K562 (cell line): ENCODE measurements around the gene SLC39A11. TPM values are rescaled to one million over a fixed set of nuclear protein-coding genes. Genes with fewer than 3 reads are reported as not detected.

Source experiments
- ATAC-seq: fragments of 200-7000 bp; cut with Tn5 transposase; 3 replicates; pipeline ENCODE4 v1.9.1; 2020; ENCODE audit warnings: moderate library complexity
- BruUV-seq: library from RNA; stranded (reverse); fragments of 400-500 nt; replicated peaks from 2 replicates; lab custom pipeline; 2021; lab: Mats Ljungman, UMichigan
- CTCF ChIA-PET: fragments of 300-600 bp; formaldehyde crosslinking; extraction: SDS; loops from one replicate; lab custom pipeline; 2021; ENCODE audit warnings: low intra/inter-chr PET ratio; lab: Yijun Ruan, JAX
- POLR2A ChIA-PET: fragments of 300-600, 350-650 bp; sonication (Branson Sonifier 250); formaldehyde crosslinking; extraction: SDS; loops from one replicate; lab custom pipeline; 2021; ENCODE audit warnings: antibody characterized with exemption, inconsistent platforms; lab: Yijun Ruan, JAX
- DNase-seq, 4 experiments: peaks; one replicate each; pipeline versions ENCODE4 v3.0.0 to v3.0.0-alpha.2; 2011 to 2018; ENCODE audit warnings: low spot score in 3 of 4, mixed read lengths in 3 of 4; ENCODE audit errors: extremely low read depth in 1 of 4
- FAIRE-seq: peaks from 2 replicates; lab custom pipeline; 2011; peaks lifted over from hg19 to GRCh38; lab: Jason Lieb, UNC
- H2AFZ ChIP-seq: 2 replicates; pipeline ENCODE4 v1.6.0; 2011; ENCODE audit warnings: low read depth, low read length, control low read depth, inconsistent platforms
- H3K27ac ChIP-seq: fragments of 200-600 bp; 3 replicates; pipeline ENCODE4 v1.8.0; 2011; ENCODE audit warnings: low read depth, mild to moderate bottlenecking, control low read depth, inconsistent platforms, low read length, moderate library complexity, mixed read lengths; ENCODE audit errors: extremely low read depth
- H3K27me3 ChIP-seq, 2 experiments: fragments of 300-600 bp in 1 of 2; 2 replicates in 1 of 2; 3 replicates in 1 of 2; pipeline versions ENCODE4 v1.6.0 to v1.8.0; 2011; ENCODE audit warnings: inconsistent platforms in 2 of 2, low read length in 2 of 2, mild to moderate bottlenecking in 1 of 2, mixed read lengths in 1 of 2, moderate library complexity in 1 of 2; ENCODE audit not compliant: control insufficient read depth in 2 of 2, insufficient read depth in 2 of 2
- H3K36me3 ChIP-seq: fragments of 300-600 bp; 3 replicates; pipeline ENCODE4 v1.8.0; 2011; ENCODE audit warnings: mild to moderate bottlenecking, low read length, inconsistent platforms; ENCODE audit not compliant: control insufficient read depth, insufficient read depth
- H3K4me1 ChIP-seq, 2 experiments: fragments of 200-600 bp in 1 of 2; replicated peaks in 1 of 2; 2 replicates in 1 of 2; 3 replicates in 1 of 2; pipeline versions ENCODE4 v1.5.1 to v1.8.0; 2011; ENCODE audit warnings: inconsistent platforms in 2 of 2, low read length in 2 of 2, mild to moderate bottlenecking in 1 of 2, mixed read lengths in 1 of 2, moderate library complexity in 1 of 2; ENCODE audit not compliant: control insufficient read depth in 2 of 2, insufficient read depth in 2 of 2
- H3K4me2 ChIP-seq: 2 replicates; pipeline ENCODE4 v1.6.1; 2011; ENCODE audit warnings: low read length, control low read depth, inconsistent platforms, mixed read lengths; ENCODE audit not compliant: insufficient read depth
- H3K4me3 ChIP-seq: fragments of 200-600 bp; sonication (generic), shearing (Covaris generic); 2 replicates; pipeline ENCODE4 v1.5.1; 2016; ENCODE audit warnings: control low read depth, inconsistent platforms
- H3K79me2 ChIP-seq: fragments of 200-600 bp; 3 replicates; pipeline ENCODE4 v1.8.0; 2011; ENCODE audit warnings: low read length, inconsistent platforms; ENCODE audit not compliant: control insufficient read depth, insufficient read depth
- H3K9ac ChIP-seq, 2 experiments: 2 replicates each; pipeline versions ENCODE4 v1.6.0 to v1.6.1; 2011; ENCODE audit warnings: low read depth in 2 of 2, low read length in 2 of 2, control low read depth in 1 of 2, inconsistent platforms in 1 of 2, mild to moderate bottlenecking in 1 of 2, mixed read lengths in 1 of 2; ENCODE audit not compliant: insufficient read depth in 1 of 2
- H3K9me1 ChIP-seq: one replicate; pipeline ENCODE4 v1.6.0; 2011; ENCODE audit warnings: inconsistent platforms, mild to moderate bottlenecking, low read length, moderate library complexity; ENCODE audit not compliant: control insufficient read depth, insufficient read depth
- H3K9me3 ChIP-seq: replicated peaks from 2 replicates; pipeline ENCODE4 v1.5.1; 2011; ENCODE audit warnings: low read depth, low read length, inconsistent platforms; ENCODE audit not compliant: control insufficient read depth, insufficient read depth
- H4K20me1 ChIP-seq: replicated peaks from 2 replicates; pipeline ENCODE4 v1.6.1; 2011; ENCODE audit warnings: low read length, inconsistent platforms, mixed read lengths; ENCODE audit not compliant: control insufficient read depth, insufficient read depth
- ATF7 ChIP-seq: fragments of 450-650 bp; IDR thresholded peaks from 2 replicates; pipeline ENCODE4 v1.7.1; 2014; ENCODE audit warnings: mild to moderate bottlenecking, moderate library complexity
- COPS2 ChIP-seq: fragments of 450-650 bp; conservative IDR thresholded peaks from 2 replicates; pipeline ENCODE4 v1.6.1; 2016; ENCODE audit warnings: mild to moderate bottlenecking, moderate library complexity
- HDAC1 ChIP-seq, 2 experiments: fragments of 450-650 bp; IDR thresholded peaks; 2 replicates each; pipeline ENCODE4 v1.6.1; 2016 to 2017; ENCODE audit warnings: inconsistent platforms in 1 of 2, mild to moderate bottlenecking in 1 of 2, moderate library complexity in 1 of 2
- HNRNPK ChIP-seq: fragments of 200-400 bp; formaldehyde crosslinking; IDR thresholded peaks from one replicate; pipeline ENCODE4 v1.6.1; 2018; ENCODE audit warnings: mild to moderate bottlenecking, low read depth, low read length; ENCODE audit not compliant: poor library complexity, severe bottlenecking
- MBD2 ChIP-seq: sonication (generic); IDR thresholded peaks from 2 replicates; pipeline ENCODE4 v1.6.1; 2016; ENCODE audit warnings: low read depth, borderline replicate concordance
- NONO ChIP-seq, 2 experiments: fragments of 200-400 bp in 1 of 2; fragments of 450-650 bp in 1 of 2; formaldehyde crosslinking in 1 of 2; IDR thresholded peaks; 2 replicates each; pipeline ENCODE4 v1.6.1; 2017; ENCODE audit warnings: low read depth in 2 of 2, mild to moderate bottlenecking in 2 of 2, moderate library complexity in 2 of 2, low read length in 1 of 2
- RBFOX2 ChIP-seq: fragments of 200-400 bp; formaldehyde crosslinking; IDR thresholded peaks from 2 replicates; pipeline ENCODE4 v1.6.1; 2017; ENCODE audit warnings: low read depth, mild to moderate bottlenecking, low read length, moderate library complexity
- STAT5A ChIP-seq: IDR thresholded peaks from 2 replicates; pipeline ENCODE4 v1.6.1; 2012; ENCODE audit warnings: low read length, inconsistent platforms, borderline replicate concordance
- TEAD1 ChIP-seq, 2 experiments: fragments of 450-650 bp in 1 of 2; sonication (generic) in 1 of 2; formaldehyde crosslinking; IDR thresholded peaks; 2 replicates each; pipeline versions ENCODE4 v1.4.0 to v1.8.0; 2020 to 2022; ENCODE audit warnings: mild to moderate bottlenecking in 2 of 2, missing genetic modification reagents in 1 of 2
- ZBED1 ChIP-seq: IDR thresholded peaks from 2 replicates; pipeline ENCODE4 v1.6.1; 2014
- ZNF445 ChIP-seq: fragments of 250-450 bp; sonication (Bioruptor Pico); IDR thresholded peaks from 2 replicates; pipeline ENCODE4 v1.4.0; 2020; ENCODE audit warnings: low read depth, mild to moderate bottlenecking, moderate library complexity
- WGBS: fragments of 100-300 bp; shearing (Covaris generic); methylation state at CpG from one replicate; pipeline ENCODE4 v1.1.6; 2016; ENCODE audit warnings: low coverage, mixed read lengths; ENCODE audit not compliant: insufficient coverage; ENCODE audit errors: missing lambda C conversion rate; 5-methylcytosine and 5-hydroxymethylcytosine counted together
- in situ Hi-C: fragments of 300-500 bp; cut with MboI; formaldehyde crosslinking; loops from 4 replicates; pipeline ENCODE4 v1.15.0; 2018; ENCODE audit warnings: inconsistent platforms, mixed read lengths
- intact Hi-C: fragments of 100-400 bp; cut with micrococcal nuclease; formaldehyde crosslinking; loops from 2 replicates; pipeline ENCODE4 v1.14.2; 2022
- polyA plus RNA-seq, 8 experiments: library from polyadenylated mRNA; depleted of rRNA in 4 of 8; stranded (reverse) in 5 of 8; unstranded in 3 of 8; fragments of >200 nt; fragmentation: Nextera tagmentation in 2 of 8; fragmentation: Illumina TruSeq in 1 of 8; extraction: Ambion mirVana in 2 of 8; extraction: Trizol in 1 of 8; gene quantifications; 2 replicates each; pipeline versions ENCODE4 v1.2.1 to v1.2.3, GENCODE V29; 2011 to 2014; ENCODE audit warnings: inconsistent platforms in 1 of 8, missing spikeins in 1 of 8
- total RNA-seq, 7 experiments: library from RNA; depleted of rRNA in 6 of 7; stranded (reverse); fragments of >200 nt in 6 of 7; fragmentation: Illumina TruSeq in 2 of 7; extraction: Trizol in 2 of 7; gene quantifications; 2 replicates each; pipeline versions ENCODE4 v1.2.1 to v1.2.3, GENCODE V29; 2011 to 2021; ENCODE audit warnings: low replicate concordance in 1 of 7
- TF ChIP-seq, protein P1 (sequence below): sonication (generic); formaldehyde crosslinking; IDR thresholded peaks from 2 replicates; pipeline ENCODE4 v1.8.1; 2023; ENCODE audit warnings: mild to moderate bottlenecking, missing genetic modification reagents
- TF ChIP-seq, protein P2 (sequence below): fragments of 250-450 bp; sonication (Bioruptor Pico); IDR thresholded peaks from 2 replicates; pipeline ENCODE4 v1.8.0; 2021; ENCODE audit warnings: borderline replicate concordance, mild to moderate bottlenecking, moderate library complexity; ENCODE audit not compliant: poor library complexity, severe bottlenecking

Gene SLC39A11
- total and polyA plus RNA-seq, 9 of the 15 experiments (the other 6 are each of a cell fraction or from before 2014, with no cell fraction given) = 10.5 to 26.4 (median 13.4) TPM

DNA sequence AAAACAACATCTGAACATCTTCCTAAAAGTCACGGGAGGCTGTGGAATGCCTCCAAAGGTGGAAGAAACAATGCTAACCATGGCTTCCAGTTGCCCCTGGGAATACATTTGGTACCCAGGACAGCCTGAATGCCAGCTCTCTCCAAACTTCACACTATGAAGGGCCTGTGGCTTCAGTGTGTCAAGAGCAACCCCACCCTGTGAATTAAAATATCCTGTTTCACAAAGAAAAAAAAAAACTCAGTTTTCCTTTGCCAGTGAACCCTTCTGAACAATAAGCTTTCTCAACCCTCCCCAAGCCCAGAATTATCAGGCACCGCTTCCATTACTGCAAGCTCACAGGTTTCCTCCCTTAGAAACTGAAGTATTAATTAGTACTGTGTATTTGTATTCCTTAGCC is 69.8 kb downstream of the SLC39A11 start (continued):
- TF ChIP-seq, protein P1, sequence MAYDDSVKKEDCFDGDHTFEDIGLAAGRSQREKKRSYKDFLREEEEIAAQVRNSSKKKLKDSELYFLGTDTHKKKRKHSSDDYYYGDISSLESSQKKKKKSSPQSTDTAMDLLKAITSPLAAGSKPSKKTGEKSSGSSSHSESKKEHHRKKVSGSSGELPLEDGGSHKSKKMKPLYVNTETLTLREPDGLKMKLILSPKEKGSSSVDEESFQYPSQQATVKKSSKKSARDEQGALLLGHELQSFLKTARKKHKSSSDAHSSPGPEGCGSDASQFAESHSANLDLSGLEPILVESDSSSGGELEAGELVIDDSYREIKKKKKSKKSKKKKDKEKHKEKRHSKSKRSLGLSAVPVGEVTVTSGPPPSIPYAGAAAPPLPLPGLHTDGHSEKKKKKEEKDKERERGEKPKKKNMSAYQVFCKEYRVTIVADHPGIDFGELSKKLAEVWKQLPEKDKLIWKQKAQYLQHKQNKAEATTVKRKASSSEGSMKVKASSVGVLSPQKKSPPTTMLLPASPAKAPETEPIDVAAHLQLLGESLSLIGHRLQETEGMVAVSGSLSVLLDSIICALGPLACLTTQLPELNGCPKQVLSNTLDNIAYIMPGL (CRISPR knock-in tag) = no peak
- TF ChIP-seq, protein P2, sequence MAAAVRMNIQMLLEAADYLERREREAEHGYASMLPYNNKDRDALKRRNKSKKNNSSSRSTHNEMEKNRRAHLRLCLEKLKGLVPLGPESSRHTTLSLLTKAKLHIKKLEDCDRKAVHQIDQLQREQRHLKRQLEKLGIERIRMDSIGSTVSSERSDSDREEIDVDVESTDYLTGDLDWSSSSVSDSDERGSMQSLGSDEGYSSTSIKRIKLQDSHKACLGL (CRISPR knock-in tag) = no peak
- TF ChIP-seq RBFOX2 = no peak

DNA sequence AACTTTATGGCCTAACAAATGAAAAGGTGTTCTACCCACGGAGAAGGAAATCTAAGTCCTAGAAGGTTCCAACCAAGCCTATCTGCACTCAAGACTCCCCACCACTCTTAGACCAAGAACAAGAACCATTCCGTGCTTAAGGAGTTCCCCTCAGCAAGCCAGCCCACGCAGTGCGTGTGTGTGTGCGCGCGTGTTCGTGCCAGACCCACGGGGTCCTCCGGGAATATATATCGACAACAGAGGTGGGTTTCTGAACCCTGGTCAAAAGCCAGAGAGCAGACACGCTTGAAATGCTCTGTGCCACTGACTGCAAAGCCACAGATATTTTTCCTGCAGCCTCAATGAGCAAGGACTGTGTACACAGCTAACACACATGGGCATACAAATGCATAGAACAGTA is 70.7 kb downstream of the SLC39A11 start:
- ChIA-PET POLR2A (no interaction called here), CTCF (no interaction called here)
- H3K9me3 ChIP-seq = no peaks in the 10 kb centered on the region
- no TSS peak for BruUV-seq
- H3K36me3 ChIP-seq = no peaks in the 10 kb centered on the region
- H3K9me1 ChIP-seq = no peaks in the 10 kb centered on the region
- WGBS = 80% methylated on average over 10 of the region's 12 CpGs
- TF ChIP-seq HNRNPK = no peak
- TF ChIP-seq ZBED1 = no peak
- no peak for TF ChIP-seq MBD2
- no peak for TF ChIP-seq COPS2
- TF ChIP-seq NONO (IDR thresholded peaks at IDR 0.05; ENCODE audit: low read depth in 2 of 2, low read length in 1 of 2) = no peak
- TF ChIP-seq TEAD1 (CRISPR knock-in tag; IDR thresholded peaks at IDR 0.05) = no peak
- no peak for TF ChIP-seq HDAC1 (IDR thresholded peaks at IDR 0.05)
- TF ChIP-seq ATF7 = no peak
- TF ChIP-seq ZNF445 (CRISPR knock-in tag) = no peak
- no peak for TF ChIP-seq STAT5A
- H3K9ac ChIP-seq = no peak overlapping the region
- no peaks in the 10 kb centered on the region for H4K20me1 ChIP-seq
- no peak for FAIRE-seq
- H3K27ac ChIP-seq = no peak overlapping the region
- DNase-seq = no peak
- intact Hi-C loops (no loop called here), in situ Hi-C loops (no loop called here)
- H3K79me2 ChIP-seq = no peaks in the 10 kb centered on the region
- no peak overlapping the region for H2AFZ ChIP-seq
- H3K4me2 ChIP-seq = no peak overlapping the region
- no peak for ATAC-seq
- H3K4me1 ChIP-seq = no peaks in the 10 kb centered on the region
- no peaks in the 10 kb centered on the region for H3K27me3 ChIP-seq
- no peak overlapping the region for H3K4me3 ChIP-seq
